Activated CD8-positive, alpha-beta memory T cell treated with anti-CD3 and anti-CD28 coated beads, Interleukin-2, amount 50 U/mL, for 24 hours (primary cell): ENCODE data around the gene CDH4.

Experiments
- DNase-seq: peaks from one replicate; pipeline ENCODE4 v3.0.0-alpha.2; 2020; ENCODE audit errors: extremely low read depth

CDH4 gene

GRCh38 chr20:61301711-61302525 lies 49.9 kb downstream of the CDH4 start:
- no peak for DNase-seq

GRCh38 chr20:61303217-61303616 lies 51.2 kb downstream of the CDH4 start:
- no peak for DNase-seq

GRCh38 chr20:61303675-61304074 lies 51.6 kb downstream of the CDH4 start:
- no peak for DNase-seq

GRCh38 chr20:61304750-61305149 lies 52.7 kb downstream of the CDH4 start:
- DNase-seq = no peak

GRCh38 chr20:61306937-61307475 lies 54.9 kb downstream of the CDH4 start:
- no peak for DNase-seq

GRCh38 chr20:61307686-61308476 lies 55.8 kb downstream of the CDH4 start:
- no peak for DNase-seq

- no peak for DNase-seq
These were observed 56.4 kb downstream of the CDH4 start for GRCh38 chr20:61308477-61308774.

- DNase-seq = no peak
These were observed 58.9 kb downstream of the CDH4 start for GRCh38 chr20:61310954-61311353.

GRCh38 chr20:61311656-61312387 lies 59.8 kb downstream of the CDH4 start:
- DNase-seq = no peak

- DNase-seq = no peak
These were observed 60.9 kb downstream of the CDH4 start for GRCh38 chr20:61312925-61313324.

- no peak for DNase-seq
These were observed 61.3 kb downstream of the CDH4 start for GRCh38 chr20:61313396-61313795.

GRCh38 chr20:61314326-61315010 lies 62.4 kb downstream of the CDH4 start:
- no peak for DNase-seq

GRCh38 chr20:61315319-61315718 lies 63.3 kb downstream of the CDH4 start:
- DNase-seq = no peak

GRCh38 chr20:61316346-61316745 lies 64.3 kb downstream of the CDH4 start:
- DNase-seq = no peak

- no peak for DNase-seq
These were observed 66.0 kb downstream of the CDH4 start for GRCh38 chr20:61317966-61318530.

GRCh38 chr20:61320691-61321425 lies 68.8 kb downstream of the CDH4 start:
- no peak for DNase-seq

- no peak for DNase-seq
These were observed 69.4 kb downstream of the CDH4 start for GRCh38 chr20:61321481-61321880.

- DNase-seq = no peak
These were observed 70.2 kb downstream of the CDH4 start for GRCh38 chr20:61322151-61322865.

GRCh38 chr20:61324906-61325305 lies 72.8 kb downstream of the CDH4 start:
- no peak for DNase-seq

GRCh38 chr20:61325718-61326117 lies 73.7 kb downstream of the CDH4 start:
- DNase-seq = no peak
